SH-SY5Y (cell line): ENCODE measurements around the gene HSD3B1.

Experiments used
- GATA2 ChIP-seq: IDR thresholded peaks from 2 replicates; pipeline ENCODE4 v1.6.1; 2011; ENCODE audit warnings: mild to moderate bottlenecking, low read depth, low read length
- GATA3 ChIP-seq: IDR thresholded peaks from 2 replicates; pipeline ENCODE4 v1.6.1; 2011; ENCODE audit warnings: low read depth, mild to moderate bottlenecking, low read length, moderate library complexity

DNA sequence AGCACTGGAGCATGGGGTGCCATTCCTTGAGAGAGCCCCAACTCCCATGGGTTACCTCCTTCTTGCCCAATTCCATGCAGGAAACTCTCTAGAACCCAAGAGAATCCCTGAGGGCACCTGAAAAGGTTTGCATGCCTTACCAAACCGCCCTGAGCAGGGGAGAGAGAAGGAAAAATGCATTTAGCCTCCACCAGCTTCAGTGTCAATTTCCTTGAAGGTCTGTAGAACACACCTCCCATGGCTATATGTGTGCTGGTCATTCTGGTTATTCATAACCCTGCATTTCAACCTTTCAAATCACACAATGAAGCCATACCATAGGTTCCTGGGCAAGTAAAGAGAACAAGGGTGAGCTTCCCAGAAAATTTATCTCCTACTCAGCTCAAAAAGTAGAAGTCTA is 39.6 kb downstream of the HSD3B1 start:
- TF ChIP-seq GATA2 (no peak), GATA3 (no peak)
